ENCODE results near the gene PHACTR3.
"Not testable (repeated sequence)": the region's sequence is repeated elsewhere in the genome, so short reads cannot be mapped to it uniquely, and the experiment has no call there.

DNA sequence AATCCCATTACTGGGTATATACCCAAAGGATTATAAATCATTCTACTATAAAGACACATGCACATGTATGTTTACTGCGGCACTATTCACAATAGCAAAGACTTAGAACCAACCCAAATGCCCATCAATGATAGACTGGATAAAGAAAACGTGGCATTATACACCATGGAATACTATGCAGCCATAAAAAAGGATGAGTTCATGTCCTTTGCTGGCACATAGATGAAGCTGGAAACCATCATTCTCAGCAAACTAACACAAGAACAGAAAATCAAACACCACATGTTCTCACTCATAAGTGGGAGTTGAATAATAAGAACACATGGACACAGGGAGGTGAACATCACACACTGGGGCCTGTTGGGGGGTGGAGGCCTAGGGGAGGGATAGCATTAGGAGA is 285.7 kb downstream of the PHACTR3 start:
- TF ChIP-seq, protein P1, sequence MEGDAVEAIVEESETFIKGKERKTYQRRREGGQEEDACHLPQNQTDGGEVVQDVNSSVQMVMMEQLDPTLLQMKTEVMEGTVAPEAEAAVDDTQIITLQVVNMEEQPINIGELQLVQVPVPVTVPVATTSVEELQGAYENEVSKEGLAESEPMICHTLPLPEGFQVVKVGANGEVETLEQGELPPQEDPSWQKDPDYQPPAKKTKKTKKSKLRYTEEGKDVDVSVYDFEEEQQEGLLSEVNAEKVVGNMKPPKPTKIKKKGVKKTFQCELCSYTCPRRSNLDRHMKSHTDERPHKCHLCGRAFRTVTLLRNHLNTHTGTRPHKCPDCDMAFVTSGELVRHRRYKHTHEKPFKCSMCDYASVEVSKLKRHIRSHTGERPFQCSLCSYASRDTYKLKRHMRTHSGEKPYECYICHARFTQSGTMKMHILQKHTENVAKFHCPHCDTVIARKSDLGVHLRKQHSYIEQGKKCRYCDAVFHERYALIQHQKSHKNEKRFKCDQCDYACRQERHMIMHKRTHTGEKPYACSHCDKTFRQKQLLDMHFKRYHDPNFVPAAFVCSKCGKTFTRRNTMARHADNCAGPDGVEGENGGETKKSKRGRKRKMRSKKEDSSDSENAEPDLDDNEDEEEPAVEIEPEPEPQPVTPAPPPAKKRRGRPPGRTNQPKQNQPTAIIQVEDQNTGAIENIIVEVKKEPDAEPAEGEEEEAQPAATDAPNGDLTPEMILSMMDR (IDR thresholded peaks at IDR 0.05): not testable (repeated sequence)
- TF ChIP-seq POLR2A (IDR thresholded peaks at IDR 0.05): not testable (repeated sequence)

Measured in right lobe of liver (tissue), 4 donors.